HPDE6-E6E7 (cell line): Measurements from ENCODE around the gene NEB.
"Not testable (repeated sequence)": the region's sequence is repeated elsewhere in the genome, so short reads cannot be mapped to it uniquely, and the experiment has no call there.

ENCODE experiments used
- DNase-seq: peaks from one replicate; pipeline ENCODE4 v3.0.0; 2011; ENCODE audit warnings: missing footprints; ENCODE audit errors: extremely low spot score

Gene NEB

GRCh38 chr2:151761193-151761592 is 26.9 kb upstream of the NEB start:
- DNase-seq, result no peak

DNA sequence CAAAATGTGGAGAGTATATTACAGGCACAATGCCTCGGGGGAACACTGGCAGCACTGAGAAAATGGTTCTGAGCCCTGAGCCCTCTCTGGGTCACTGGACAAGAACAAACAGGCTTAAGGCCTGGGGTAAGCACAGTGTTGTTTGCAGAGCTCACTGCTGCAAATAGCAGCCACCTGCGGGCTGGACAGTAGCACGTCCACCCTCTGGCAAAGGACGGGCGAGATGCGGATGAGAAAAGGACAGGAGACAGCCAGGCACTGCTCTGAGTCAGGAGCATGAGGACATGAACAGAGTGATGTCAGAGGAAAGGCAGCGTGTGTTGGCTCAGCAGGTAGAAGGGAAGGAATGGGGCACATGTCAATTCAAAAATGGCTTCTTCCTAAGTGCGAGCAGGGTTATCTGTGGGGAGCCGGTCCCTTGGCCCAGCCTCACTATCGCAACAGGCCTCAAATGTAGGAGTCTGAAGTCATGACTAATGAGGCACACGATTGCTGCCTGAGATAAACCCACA is 25.9 kb upstream of the NEB start:
- DNase-seq, result no peak

DNA sequence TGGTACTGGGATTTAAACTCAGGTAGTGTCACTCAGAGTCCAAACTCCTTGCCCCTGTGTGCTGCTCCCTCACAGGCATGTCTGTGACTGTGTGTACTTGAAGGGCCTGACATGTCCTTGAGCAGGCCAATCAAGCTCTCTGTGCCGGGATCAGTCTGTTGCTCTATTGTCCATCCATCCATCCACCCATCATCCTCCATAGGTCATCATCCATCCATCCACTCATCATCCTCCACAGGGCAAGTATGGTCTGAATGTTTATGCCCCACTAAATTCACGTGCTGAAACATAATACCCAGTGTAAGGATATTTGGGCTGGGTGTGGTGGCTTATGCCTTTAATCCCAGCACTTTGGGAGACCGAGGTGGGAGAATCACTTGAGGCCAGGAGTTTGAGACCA is 24.5 kb upstream of the NEB start:
- no peak for DNase-seq

DNA sequence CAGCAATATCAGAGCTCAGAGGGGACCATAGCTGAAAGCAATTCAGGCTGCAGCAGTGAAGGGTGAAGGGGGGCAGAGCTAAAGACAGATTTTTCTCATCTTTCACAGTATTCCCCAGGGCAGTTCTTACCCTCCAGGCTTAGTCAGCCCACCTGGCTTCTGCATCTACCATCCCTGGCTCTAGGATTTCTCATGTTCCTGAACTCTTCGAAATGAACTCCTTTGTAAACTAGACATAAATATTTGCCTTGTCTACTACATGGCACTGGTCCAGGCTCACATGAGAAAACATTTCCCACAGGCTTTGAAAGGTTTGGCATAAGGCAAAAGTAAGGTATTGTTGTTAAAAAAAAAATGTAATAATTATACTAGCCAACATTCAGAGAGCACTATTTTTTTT is 23.6 kb upstream of the NEB start:
- no peak for DNase-seq

- DNase-seq, result no peak
Observed at GRCh38 chr2:151756820-151757219, 22.5 kb upstream of the NEB start.

DNA sequence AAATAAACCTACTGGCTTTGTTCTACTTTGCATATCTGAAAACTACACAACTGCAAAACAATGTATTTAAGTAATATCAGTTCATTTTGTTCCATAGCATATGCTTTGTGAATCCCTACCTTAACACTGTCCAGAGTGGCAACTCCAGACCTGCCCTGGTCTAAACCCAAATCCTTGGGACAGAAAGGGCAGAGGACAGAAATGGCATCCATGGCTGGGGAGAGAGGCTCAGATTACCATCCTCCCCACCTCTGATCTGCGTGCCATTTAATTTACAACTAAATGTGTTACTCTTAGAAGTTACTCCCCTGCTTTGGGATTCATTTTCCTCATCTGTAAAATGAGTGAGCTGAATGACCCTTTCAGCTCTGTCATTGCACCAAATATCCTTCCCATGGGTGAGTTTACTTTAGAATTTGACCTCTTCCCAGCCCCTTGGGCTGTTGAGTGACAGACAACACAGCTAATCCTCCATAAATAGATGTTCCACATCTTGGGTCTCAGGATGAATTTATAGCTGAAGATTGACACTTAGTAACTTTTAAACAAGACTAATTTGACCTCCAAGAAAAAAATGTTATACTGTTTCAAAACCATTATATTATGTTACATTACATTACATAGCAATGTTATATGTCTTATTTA is 20.1 kb upstream of the NEB start:
- no peak for DNase-seq

- DNase-seq, result no peak
Observed at GRCh38 chr2:151753540-151753939, 19.3 kb upstream of the NEB start.

GRCh38 chr2:151745261-151745660 is 11.0 kb upstream of the NEB start:
- DNase-seq, result not testable (repeated sequence)

GRCh38 chr2:151730262-151730975 is 3.9 kb downstream of the NEB start:
- peak; percentile 10 for DNase-seq

DNA sequence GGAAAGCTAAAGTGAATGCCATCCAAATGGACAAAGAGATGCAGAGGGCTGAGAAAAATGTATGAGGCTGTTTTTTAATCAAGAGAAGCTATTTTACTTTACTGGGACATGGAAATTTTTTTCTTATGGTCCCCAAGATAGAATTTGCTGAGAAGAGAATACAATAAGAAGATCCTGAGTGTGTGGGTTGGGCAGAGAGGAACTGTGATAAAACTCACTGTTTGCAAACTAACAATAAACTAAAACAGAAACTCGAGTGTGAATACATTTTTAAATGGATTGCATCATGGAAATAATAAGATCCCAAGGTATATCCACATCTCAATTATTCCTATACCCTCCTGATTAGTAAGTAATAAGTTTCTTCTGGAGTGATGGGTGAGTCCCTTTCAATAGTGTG is 4.4 kb downstream of the NEB start:
- DNase-seq, result no peak

DNA sequence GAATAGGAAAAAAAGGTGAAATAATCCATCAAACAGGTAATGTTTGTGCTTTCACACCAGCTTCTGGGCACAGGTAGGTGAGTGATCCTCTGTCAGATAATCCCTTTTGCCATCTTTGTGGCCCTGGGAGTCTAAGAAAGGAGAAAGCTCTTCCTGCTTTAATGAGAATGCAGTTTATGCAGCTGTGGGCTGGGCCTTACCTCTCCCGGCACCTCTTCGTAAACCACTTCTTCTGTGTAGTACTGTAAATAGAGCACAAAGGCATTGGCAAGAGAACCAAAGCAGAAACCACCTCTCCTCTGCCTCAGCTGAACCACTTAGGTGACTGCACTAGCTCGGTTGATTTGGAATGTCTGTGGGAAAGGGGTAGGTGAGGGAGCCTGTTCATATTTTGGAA is 4.9 kb downstream of the NEB start:
- no peak for DNase-seq

GRCh38 chr2:151728804-151729414 is 5.4 kb downstream of the NEB start:
- no peak for DNase-seq

GRCh38 chr2:151727593-151728552 is 6.4 kb downstream of the NEB start:
- no peak for DNase-seq

- no peak for DNase-seq
Observed at GRCh38 chr2:151721161-151721560, 13.1 kb downstream of the NEB start.

DNA sequence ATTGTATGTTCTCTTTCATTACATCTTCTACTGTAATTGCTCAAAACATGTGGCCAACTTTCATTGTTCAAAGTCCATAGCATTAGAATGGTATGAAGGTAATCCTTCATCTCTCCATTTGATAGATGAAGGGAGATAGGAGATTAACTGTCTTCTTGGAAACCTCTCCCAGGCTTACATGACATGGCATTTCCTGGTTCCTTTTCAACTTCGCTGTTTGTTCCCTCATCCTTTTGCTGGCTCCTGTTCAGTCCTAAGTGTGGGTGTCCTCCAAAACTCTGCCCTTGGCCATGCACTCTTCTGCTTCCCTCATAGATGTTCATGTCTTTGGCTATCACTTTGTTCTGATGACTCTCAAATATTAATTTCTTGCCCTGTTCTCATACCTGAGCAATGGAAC is 13.8 kb downstream of the NEB start:
- DNase-seq, result no peak

GRCh38 chr2:151718796-151719195 is 15.5 kb downstream of the NEB start:
- DNase-seq, result no peak

DNA sequence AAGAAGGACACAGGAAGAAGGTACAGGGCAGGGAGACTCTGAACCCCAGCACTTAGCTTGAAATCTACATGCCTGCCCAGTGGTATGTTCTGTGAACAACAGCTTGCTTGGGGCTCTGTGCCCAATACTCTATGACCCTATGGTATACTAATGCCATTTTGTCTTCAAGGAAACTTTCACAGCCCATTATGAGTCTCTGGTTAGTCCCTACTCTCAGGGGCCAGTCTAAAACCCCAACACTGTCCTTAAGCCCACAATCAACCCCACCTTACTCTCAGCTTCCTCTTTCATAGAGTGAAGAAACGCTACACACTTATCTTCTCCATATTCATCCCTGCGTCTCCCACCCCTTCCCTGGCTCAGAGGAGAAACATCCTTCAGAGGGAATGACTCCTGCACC is 16.0 kb downstream of the NEB start:
- no peak for DNase-seq

GRCh38 chr2:151716721-151717120 is 17.6 kb downstream of the NEB start:
- no peak for DNase-seq

DNA sequence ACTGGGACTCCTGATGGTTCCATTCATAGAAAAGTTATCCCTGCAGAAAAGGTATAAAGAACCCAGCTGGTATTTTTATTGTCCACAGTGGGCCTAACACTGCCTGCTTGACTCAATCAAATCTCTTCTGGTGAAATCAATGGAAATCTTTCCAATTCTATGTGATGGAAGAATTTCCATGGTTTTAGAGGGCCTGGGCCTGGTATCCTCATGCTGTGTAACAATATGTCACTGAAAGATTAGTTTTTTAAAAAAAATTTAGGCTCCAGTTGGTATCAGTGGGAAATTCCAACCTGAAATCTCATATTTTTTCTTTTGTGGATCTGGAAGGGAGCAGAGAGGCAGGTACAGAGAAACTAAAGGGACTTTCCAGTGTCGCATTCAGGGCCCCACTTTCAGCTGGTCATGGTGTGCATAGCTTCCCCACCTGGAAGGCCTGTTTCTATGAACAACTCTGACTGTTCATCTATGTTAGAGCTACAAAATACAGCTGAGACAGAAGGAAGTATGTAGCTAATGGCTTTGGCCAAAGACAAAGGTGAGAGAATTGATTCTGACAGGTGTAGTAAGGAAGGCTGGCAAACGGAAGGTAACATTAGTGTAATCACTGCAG is 20.9 kb downstream of the NEB start:
- DNase-seq, result no peak

DNA sequence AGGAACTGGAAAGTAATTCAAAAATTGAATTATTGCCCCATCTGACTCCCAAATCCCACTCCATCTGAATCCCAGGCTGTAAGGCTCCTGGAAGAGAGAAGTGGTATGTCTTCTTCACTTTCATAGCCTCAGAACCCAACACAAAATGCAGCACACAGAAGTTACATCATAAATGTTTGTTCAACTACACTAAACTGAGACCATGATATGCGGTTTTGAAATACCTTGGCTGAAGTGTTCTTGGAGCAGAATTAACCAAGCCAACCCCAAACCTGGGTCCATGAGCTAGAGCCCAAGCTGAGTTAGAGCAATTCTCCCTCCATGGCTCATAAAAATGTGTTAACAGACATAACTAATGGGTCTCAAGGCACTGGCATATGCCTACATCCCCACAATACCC is 23.3 kb downstream of the NEB start:
- DNase-seq, result no peak

DNA sequence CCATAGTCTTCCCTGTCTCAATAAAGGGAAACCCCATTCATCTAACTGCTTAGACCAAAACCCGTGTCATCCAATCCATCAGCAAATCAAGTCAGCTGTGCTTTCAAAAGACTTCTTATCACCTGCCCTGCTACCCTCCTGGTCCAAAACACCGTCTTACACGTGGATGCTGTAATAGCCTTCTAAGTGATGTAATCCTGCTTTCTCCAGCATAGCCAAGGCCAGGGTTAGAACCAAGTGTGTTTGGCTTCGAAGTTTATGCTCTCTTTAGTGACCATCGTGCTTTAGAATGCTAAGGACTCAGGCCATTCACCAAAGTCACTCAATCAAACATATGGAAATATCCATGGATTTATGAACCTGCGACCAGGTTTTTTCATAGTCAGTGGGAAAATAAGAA is 25.5 kb downstream of the NEB start:
- DNase-seq, result no peak

DNA sequence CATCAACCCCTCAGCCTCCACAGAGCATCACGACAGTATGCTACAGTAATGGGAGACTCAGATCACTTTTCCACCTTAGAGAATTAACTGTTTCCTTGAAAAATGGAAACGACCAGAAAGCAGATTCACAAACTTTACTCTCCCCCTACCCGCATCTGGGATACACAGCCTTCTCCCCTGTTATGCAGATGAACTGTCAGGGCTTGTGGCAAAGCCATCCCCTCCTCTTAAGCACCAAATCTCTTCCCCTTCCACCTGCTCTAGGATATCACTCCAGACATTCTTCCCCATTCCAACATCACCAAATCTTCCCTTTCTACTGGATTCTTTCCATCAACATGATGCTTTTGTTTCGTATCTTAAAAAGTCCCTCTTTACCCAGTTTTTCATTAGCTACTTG is 26.4 kb downstream of the NEB start:
- no peak for DNase-seq
